ENCODE measurements around the gene GPC6. TPM values are rescaled to one million over a fixed set of nuclear protein-coding genes. Genes with fewer than 3 reads are reported as not detected.

Gene GPC6
- total RNA-seq, 3 donors from 2014 or later (not counting 1 experiment from before 2014, with no cell fraction given) = not detected

- Histone ChIP-seq H3K36me3 (ENCODE audit: control insufficient read depth, insufficient read depth, low read length) (no peaks in the 10 kb centered on the region), H3K27me3 (ENCODE audit: control insufficient read depth, insufficient read depth, low read length) (no peaks in the 10 kb centered on the region), H3K27ac (ENCODE audit: low read length) (no peak overlapping the region), H3K4me1 (ENCODE audit: control insufficient read depth, insufficient read depth, low read length) (no peaks in the 10 kb centered on the region), H3K9me3 (ENCODE audit: control insufficient read depth, insufficient read depth, low read length) (no peaks in the 10 kb centered on the region), H3K4me3 (ENCODE audit: low read length) (no peak overlapping the region)
- no peaks in the 10 kb centered on the region for H3K4me1 Mint-ChIP-seq
- no peaks in the 10 kb centered on the region for H3K27me3 Mint-ChIP-seq (ENCODE audit: low read depth in 2 of 2)
- intact Hi-C loops (cut with micrococcal nuclease) = no loop called here
- no peaks in the 10 kb centered on the region for H3K36me3 Mint-ChIP-seq
- H3K4me3 Mint-ChIP-seq = no peak overlapping the region
- DNase-seq (peak in 1 of 2 donors; percentile 10), ATAC-seq (no peak)
- no peak overlapping the region for H3K27ac Mint-ChIP-seq
- WGBS (ENCODE audit: insufficient coverage) = no CpG with 5 or more reads among the region's 1 CpG
- peaks cover 5 to 7% of the 10 kb centered on the region in 2 donors for H3K9me3 Mint-ChIP-seq
- TF ChIP-seq CTCF (IDR thresholded peaks at IDR 0.05) = no peak
Measured at GRCh38 chr13:93690139-93690538, 463.5 kb downstream of the GPC6 start.

- intact Hi-C loops (cut with micrococcal nuclease) = no loop called here
- peaks cover 7 to 17% of the 10 kb centered on the region in 2 donors for H3K9me3 Mint-ChIP-seq
- no peak for ATAC-seq
- no peaks in the 10 kb centered on the region for H3K27me3 Mint-ChIP-seq (ENCODE audit: low read depth in 2 of 2)
- no peaks in the 10 kb centered on the region for H3K36me3 ChIP-seq (ENCODE audit: control insufficient read depth, insufficient read depth, low read length)
- no peaks in the 10 kb centered on the region for H3K36me3 Mint-ChIP-seq
- H3K4me1 ChIP-seq (ENCODE audit: control insufficient read depth, insufficient read depth, low read length) = no peaks in the 10 kb centered on the region
- H3K4me1 Mint-ChIP-seq = no peaks in the 10 kb centered on the region
- no peak for DNase-seq
- H3K4me3 Mint-ChIP-seq = no peak overlapping the region
- H3K27me3 ChIP-seq (ENCODE audit: control insufficient read depth, insufficient read depth, low read length) = no peaks in the 10 kb centered on the region
- no peak overlapping the region for H3K4me3 ChIP-seq (ENCODE audit: low read length)
- 90% methylated on average over 2 of the region's 5 CpGs for WGBS (ENCODE audit: insufficient coverage)
- no peaks in the 10 kb centered on the region for H3K9me3 ChIP-seq (ENCODE audit: control insufficient read depth, insufficient read depth, low read length)
- H3K27ac Mint-ChIP-seq = no peak overlapping the region
- no peak for TF ChIP-seq CTCF (IDR thresholded peaks at IDR 0.05)
- no peak overlapping the region for H3K27ac ChIP-seq (ENCODE audit: low read length)
Measured at GRCh38 chr13:93698016-93698613, 471.5 kb downstream of the GPC6 start.

- no peak for DNase-seq
- H3K36me3 ChIP-seq (ENCODE audit: control insufficient read depth, insufficient read depth, low read length) = no peaks in the 10 kb centered on the region
- H3K9me3 ChIP-seq (ENCODE audit: control insufficient read depth, insufficient read depth, low read length) = no peaks in the 10 kb centered on the region
- no peak for TF ChIP-seq CTCF (IDR thresholded peaks at IDR 0.05)
- no peak for ATAC-seq
- no peaks in the 10 kb centered on the region for H3K27me3 ChIP-seq (ENCODE audit: control insufficient read depth, insufficient read depth, low read length)
- Mint-ChIP-seq H3K27ac (no peak overlapping the region), H3K36me3 (no peaks in the 10 kb centered on the region), H3K27me3 (ENCODE audit: low read depth in 2 of 2) (no peaks in the 10 kb centered on the region), H3K4me1 (no peaks in the 10 kb centered on the region), H3K4me3 (no peak overlapping the region), H3K9me3 (peaks cover 7 to 17% of the 10 kb centered on the region in 2 donors)
- intact Hi-C loops (cut with micrococcal nuclease) = no loop called here
- no peaks in the 10 kb centered on the region for H3K4me1 ChIP-seq (ENCODE audit: control insufficient read depth, insufficient read depth, low read length)
- 100% methylated on average over 1 of the region's 1 CpG for WGBS (ENCODE audit: insufficient coverage)
- H3K4me3 ChIP-seq (ENCODE audit: low read length) = no peak overlapping the region
- H3K27ac ChIP-seq (ENCODE audit: low read length) = no peak overlapping the region
Measured at GRCh38 chr13:93700115-93700514, 473.5 kb downstream of the GPC6 start.

Data from natural killer cell (primary cell).